Non-pigmented ciliary epithelial cell (primary cell): ENCODE results near the gene CAPG.

Source experiments
- DNase-seq: peaks from one replicate; pipeline ENCODE4 v3.0.0-alpha.2; 2010; ENCODE audit warnings: low read depth

The CAPG gene

DNA sequence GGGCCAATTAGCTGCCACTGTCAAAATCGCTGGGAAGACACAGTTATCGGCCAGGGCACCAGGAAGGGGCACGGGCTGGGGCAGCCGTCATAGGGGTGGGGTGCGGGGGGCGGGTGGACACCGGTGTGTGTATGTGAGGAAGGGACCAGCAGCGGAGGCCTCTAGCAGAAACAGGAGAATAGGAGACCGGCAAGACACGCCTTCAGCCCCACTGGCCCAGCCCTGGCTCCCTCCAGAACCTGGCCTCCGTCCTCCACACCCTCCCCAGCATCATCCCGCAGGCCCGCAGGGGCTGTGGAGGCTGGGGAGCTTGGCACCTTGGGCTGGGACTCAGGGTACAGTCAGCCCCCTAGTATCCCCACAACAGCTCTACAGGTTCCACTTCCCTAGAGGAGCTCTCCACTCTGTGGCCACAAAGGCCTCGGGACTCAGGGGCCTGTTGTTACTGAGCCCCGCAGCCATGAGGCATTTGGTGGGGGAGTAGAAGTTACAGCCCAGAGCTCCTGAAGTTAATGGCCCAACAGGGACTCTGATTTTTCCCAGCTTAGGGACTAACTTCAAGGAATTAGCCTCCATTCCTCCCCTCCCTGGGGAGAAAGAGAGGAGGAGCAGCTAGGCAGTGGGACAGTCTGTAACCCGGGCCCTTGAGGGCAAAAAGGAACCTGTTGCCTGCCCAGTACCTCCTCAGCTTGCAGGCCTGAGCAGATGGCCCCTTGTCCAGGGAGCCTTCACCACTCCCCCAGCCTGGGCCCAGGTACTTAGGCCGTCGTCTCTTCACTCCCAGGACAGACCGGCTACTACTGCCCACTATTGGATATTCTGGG lies 28.2 kb upstream of the CAPG start:
- no peak for DNase-seq

DNA sequence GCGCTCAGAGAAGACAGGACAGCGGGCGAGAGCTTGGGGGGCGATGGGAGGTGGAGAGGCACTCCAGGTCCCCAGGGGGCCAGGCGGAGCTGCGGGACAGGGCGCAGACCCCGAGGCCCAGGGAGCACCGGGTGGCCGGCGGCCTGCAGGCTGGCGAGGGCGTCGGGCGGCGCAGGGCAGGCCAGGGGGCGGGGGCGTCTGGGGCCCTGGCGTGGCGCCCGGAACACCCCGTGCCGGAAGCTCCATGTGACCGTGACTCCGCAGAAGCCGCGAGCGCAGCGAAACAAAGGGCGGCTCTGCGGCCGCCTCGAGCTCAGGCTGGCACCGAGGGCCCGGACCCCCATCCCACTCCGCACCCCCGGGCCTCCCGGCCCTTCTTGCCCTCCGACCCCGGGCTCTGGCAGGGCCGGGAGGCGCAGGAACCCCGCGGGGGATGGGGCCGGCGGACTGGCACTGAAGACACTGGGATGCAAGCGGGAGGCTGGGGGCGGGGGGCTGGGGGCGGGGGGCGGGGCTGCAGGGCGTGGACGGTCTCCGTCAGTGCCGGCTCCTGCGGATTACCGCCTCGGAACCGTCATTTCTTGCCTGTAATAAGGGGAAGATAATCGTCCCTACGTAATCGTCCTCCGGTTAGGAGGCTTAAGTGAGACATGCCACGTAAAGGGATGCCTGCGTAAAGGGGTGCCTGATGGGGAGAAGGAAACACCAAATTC lies 27.5 kb upstream of the CAPG start:
- DNase-seq, result no peak

DNA sequence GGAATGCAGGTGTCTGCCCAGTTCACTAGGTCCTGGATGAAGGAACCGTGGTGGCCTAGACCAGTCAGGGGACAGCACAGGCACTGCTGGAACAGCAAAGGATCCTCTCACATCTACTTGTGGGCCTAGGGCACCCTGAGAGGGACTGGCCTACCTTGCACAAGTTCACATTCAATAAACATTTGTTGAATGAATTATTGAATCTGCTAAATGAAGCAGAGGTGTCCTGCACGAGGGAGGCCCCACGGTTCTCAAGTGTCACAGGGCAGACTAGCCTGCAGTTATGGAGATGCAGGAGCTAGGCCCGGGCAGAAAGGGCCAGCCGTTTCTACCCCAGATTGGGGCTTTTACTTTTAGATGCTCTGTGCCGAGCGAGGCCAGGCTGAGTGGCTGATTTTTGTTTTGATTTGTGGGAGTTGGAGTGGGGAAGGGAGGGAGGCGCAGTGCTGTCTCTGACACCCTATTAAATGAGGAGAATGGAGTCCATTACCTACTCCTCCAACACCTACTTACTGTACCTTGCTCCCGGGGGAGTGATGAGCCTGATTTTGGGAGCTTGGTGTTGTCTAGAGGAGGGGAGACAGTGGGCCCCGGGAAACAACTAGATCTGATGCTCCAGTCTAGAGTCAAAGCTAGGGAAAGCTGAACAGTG lies 26.8 kb upstream of the CAPG start:
- no peak for DNase-seq

DNA sequence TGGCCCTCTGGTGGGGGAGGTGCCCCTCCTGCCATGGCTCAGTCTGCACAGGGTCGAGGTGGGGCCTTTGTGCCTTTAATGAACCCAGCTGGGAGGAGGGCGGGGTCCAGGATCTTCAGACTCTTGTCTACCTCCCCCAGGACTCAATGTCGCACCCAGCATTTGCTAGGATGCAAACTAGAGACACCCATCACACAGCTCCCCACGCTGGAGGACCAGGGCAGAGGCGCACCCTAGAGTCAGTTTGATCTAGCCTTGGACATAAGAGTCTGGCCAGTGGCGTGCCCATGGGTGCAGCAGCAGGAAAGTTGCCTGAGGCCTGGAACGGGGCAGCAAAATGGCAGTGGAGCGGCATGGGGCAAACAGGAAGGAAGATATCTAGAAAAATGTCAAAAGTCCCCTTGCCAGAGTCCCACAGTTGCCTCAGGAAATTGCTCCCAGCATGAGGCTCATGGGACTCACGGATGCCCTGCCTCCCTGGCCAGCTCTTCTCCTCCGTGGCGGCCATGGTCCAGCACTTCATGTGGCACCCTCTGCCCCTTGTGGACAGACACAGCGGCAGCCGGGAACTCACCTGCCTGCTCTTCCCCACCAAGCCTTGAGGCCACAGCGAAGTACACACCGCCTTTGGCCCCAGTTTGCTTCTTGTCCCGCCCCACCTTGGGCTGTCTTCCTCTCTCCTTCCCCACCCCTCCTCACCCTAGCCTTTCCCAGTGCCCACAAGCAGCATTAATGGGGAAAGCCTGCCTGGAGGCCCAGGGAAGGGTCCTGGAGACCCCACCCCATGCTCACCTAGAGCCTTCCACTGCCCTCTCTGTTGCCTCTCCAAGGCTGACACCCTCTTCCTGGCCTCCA lies 26.0 kb upstream of the CAPG start:
- no peak for DNase-seq

DNA sequence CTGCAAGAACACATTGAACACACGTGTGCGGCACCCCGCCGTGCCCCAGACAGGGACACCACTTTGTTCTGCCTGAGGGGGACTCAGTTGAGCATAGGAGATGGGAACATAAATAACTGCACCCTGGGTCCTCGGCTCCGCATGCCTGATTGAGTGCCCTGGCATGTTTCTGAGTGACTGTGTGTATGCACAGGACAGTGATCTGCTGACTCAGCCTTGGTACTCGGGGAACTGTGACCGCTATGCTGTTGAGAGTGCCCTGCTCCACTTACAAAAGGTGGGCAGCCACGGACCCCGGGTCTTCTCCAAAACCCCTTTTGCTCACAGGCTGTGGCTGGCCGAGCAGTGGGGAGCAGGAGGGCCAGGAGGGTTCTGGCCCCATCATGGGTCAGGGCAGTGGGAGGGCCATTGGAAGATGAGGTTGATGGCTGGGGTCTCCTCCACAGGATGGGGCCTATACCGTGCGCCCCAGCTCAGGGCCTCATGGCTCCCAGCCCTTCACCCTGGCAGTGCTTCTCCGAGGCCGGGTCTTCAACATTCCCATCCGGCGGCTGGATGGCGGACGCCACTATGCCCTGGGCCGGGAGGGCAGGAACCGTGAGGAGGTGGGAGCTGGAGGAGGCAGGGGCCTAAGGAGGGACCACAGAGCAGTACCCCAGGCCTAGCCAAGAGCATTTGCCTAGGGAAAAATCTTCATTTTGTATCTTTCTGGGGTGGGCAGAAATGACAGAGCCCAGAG lies 25.2 kb upstream of the CAPG start:
- DNase-seq, result no peak

DNA sequence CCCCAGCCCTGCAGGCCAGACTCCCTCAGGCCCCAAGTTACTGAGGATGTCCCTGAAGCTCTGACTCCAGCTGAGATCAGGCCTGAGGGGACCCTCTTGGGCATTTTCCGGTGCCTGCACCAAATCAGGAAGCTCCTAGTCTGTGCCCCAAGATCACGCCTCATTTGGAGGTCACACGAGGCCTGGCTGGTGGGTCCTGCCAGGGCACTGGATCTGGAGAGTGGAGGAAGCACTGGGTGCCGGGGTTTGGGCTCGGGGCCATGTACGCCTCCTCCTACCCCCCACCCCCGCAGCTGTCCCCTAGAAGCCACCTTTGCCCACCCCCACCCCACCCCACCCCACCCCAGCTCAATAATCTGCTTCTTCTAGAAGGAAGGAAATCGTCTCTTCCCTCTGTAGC lies 24.5 kb upstream of the CAPG start:
- no peak for DNase-seq

DNA sequence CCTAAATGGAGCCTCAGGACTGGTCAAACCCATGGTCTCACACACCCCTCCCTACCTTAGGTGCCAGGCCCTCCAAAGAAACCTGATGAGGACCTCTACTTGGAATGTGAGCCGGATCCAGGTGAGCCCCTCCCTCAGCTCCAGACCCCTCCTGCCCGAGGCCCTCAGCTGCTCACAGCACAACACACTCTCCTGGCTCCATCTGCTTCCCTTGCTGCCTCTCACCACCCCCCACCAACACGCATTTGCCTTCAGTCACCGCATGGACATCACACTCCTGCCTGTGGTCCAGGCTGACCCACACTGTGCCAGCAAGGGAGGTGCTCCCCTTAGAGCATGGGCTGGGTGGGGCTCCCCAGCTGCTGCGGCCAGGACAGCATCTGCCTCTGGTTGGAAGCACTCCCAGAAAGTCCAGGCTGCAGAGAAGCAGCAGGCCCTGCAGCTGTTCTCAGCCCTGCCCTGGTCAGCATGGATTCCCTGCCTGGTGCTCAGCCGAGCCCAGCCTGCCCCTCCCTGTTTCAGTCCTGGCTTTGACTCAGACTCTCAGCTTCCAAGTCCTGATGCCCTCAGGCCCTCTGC lies 23.4 kb upstream of the CAPG start:
- no peak for DNase-seq

DNA sequence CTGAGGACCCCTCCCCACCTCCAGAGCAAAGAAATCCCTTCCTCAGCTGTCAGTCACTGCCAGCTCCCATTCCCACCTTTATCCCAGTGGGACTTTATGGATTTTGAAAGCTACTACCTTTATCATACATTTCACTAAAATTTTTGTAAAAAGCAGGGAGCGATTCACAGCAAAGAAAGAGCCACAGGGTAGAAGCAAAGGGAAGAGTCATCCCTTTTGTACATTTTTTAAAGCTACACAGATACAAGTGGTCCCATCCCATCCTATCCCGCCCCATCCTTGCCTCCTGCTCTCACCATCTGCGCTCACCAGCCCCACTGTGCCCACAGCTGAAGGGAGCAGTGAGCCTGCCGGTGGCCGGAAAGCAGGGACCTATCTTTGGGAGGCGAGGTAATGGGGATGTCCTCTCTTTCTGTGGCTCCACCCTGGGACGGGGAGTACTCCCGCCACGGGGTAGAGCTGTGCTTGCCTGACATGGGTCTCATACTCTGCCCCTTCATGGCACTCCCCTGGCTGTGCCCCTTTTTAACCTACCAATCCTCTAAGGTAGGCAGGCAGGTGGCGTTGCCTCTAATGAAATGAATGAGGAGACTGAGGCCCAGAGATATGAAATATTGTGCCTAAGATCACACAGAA lies 21.5 kb upstream of the CAPG start:
- no peak for DNase-seq

DNA sequence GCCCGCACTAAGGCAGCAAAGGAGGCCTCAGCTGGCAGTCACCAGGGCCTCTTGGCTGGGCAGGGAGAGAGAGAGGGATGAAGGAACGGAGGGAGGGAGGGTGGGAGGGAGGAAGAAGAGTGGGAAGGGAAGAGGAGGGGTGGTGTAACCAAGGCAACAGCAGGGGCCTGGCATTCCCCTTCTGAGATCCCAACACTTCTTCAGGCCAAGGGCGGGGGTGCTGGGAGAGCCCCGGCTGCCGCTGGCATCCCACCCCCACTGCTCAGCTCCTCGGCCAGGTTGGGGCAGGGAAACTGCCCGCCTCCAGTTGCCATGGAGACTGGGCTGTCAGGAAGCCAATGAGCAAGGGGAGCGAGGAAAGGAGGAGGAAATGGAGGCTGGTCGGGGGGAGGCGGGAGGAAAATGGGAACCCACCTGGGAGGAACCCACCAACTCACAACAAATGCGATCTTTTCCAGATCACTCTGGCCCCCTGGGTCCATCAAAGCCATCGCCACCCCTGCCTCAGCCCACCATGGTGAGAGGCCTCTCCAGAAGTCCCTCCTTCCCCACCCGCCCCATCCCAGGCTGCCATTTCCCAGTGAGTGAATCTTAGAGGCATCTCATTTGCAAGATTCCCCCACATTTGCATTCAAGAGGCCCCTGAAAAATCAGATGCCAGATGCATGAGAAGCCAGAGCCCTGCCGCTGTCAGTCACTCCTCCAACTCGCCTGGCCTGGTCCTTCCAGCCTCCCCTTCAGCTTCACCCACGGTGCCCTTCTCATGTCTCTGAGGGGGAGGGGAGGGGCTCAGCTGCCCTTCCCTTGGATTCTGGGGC lies 20.8 kb upstream of the CAPG start:
- DNase-seq, result no peak

DNA sequence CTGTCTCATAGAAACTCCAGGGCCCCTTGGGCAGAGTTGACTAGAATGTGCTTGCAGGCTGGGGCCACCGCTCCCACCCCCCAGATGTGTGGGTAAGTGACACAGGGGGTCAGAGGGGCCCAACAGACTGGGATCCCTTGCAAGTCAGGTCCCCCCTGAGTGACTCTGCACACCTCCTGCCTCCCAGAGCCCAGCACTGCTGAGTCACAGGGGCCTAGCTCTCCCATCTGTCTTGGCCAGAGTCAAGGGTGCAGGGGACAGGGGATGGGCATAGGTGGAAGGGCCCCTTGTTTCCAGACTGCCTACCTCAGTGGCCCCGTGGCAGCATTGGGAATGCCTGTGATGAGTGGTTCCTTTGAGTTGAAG lies 19.7 kb upstream of the CAPG start:
- DNase-seq, result no peak

DNA sequence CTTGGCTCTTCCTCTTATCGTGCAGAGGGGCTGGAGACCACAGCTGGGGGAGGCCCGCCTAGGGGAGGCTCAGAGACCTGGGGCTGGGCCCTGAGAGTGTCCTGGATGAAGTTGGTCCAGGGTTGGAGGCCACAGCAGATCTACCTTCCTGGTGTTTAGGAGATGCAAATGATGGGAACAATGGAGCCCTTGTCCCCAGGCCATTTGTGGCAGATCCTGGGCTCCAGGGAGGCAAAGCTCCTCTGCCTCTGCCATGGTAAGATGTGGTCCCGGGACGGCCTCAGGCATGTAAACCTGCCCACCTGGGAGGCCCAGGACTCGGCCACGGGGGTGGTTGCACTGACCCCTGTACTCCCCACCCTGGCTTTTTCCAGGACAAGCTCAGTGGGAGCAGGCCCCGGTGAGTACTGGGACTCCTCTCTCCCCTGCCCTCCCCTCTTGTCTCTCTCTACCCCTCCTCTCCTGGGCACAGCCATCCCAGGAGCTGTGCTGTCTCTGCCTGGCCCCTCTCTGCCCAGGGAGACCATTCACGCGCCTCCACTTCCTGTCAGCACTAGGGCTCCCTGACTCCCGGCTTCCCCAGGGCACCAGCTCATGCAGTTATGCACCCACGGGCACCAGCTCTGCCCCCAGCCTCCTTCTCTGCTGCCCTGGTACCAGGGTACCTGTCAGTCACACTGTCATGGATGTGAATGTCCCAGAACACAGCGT lies 19.2 kb upstream of the CAPG start:
- DNase-seq, result no peak

DNA sequence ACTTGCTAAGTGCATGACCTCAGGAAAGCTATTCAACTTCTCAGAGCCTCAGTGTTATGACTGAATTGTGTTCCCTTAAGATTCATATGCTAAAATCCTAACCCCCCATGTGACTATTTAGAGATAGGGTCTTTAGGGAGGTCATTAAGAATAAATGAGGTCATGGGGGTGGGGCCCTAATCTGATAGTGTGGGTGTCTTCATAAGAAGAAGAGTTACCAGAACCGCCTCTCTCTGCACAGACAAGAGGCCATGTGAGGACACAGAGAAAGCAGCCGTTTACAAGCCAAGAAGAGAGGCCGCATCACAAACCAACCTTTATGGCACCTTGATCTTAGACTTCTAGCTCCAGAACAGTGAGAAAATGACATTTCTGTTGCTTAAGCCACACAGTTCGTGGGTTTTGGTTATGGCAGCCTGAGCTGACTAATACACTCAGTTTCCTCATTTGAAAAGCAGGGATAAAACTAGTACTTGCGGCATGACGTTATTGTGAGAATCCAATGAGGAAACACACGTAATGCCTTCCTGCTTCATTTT lies 18.2 kb upstream of the CAPG start:
- no peak for DNase-seq

DNA sequence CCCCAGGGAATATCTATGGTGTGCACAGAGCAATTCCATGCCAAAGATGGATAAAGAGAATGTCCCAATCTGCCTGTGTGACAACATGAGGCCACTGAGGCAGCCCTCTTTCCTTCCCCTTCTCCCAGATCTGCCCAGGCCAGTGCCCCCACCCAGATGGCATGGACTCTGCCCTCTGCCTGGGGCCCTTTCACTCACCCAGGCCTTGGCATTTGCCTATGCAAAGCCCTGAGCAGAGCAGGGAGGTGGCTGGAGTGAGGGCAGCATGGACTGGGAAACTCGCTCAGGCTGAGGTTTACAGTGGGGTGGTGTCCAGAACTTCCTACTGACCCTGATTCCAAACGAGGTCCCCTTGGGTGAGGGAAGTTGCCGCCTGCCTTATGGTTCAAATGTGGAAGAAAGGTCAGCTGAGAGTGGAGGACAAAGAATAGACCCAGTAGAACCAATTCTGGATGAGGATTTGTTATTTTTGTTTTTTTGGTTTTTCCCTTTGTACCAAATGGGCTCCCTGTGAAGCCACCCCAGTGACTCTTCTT lies 17.2 kb upstream of the CAPG start:
- DNase-seq, result no peak

DNA sequence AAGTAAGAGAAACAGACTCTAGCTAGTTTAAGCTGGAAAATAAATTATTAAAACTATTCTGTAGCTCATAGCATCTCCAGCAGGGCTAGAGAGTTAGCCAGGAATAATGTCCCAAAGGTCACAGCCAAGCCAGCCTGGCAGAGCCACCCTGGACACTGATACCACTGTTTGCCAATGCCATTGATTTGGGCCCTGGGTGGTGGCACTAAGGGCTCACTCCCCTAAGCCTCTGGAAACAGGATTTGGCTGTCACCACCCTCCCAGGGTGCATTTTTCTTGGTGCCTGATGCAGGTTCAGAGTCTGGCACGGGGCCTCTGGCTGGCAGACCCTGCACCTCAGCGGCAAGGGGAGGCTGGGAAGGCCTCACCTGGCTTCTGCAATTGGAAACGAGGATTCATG lies 15.4 kb upstream of the CAPG start:
- DNase-seq, result no peak

DNA sequence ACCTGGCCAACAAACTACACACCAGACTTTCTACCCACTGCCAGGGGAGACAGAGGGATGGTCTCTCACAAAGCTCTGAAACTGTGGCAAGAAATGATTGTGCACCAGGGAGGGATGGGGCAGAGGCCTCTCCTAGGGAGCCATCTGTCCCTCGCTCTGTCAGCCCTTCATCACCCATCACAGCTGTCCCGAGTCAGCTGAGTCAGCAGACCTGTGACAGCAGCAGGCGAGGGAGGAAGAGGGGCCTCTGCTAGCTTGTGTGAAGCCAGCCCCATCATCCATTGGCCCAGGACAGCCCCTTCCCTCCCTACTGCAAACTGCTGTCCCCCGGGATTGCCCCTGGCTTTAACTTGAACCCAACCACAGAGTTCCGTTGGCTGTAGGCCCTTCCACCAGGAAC lies 13.4 kb upstream of the CAPG start:
- no peak for DNase-seq

DNA sequence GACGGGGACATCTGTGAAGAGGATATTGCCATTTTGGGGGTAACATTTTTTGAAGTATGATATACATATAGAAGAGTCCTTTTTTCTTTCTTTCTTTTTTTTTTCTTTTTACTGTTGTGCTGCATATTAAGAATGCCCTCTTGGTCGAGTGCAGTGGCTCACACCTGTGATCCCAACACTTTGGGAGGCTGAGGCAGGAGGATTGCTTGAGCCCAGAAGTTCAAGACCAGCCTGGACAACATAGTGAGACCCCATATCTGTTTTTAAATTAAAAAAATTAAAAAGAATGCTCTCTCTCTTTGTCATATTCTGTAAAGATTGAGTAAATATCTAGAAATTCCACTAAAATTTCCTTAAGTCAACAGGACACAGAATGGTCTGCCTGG lies 11.9 kb upstream of the CAPG start:
- DNase-seq, result no peak

DNA sequence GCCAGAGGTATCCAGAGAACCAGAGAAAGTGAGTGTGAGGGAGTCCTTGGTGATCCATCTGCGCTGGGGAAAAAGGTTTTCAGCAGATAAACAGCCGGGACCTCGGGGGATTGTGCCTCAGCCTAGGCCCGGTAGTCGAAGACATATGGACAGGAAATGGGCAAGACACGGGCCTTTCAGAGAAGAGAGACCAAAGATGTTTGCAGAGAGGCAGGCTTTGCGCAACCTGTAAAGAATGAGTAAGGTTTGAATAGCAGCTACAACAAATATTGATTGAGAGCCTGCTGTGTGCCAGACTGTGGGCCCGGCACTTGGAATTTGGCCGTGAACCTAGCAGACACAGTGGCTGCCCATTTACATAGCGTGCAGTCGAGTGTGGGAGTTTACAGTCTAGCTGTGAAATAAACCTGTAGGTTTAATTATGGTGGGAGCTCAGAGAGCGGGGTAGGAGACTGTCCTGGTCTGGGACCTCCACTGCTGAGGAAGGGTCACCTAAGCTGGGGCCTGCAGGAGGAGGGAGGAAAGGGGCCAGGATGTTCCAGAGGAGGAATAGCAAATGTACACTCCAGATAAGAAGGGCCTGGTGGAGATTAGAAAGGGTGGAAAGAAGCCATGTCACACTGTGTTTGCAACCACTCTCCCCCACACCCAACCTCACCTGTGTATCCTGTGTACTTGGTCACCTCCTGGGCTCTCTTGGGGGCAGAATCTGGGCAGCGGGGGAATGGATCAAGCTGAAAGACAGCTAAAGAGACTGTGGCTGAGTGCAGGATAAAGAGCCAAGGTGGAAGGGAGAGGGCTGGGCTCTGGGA lies 11.3 kb upstream of the CAPG start:
- no peak for DNase-seq
